ENCODE measurements around the gene MRPL40.

Gene MRPL40

DNA sequence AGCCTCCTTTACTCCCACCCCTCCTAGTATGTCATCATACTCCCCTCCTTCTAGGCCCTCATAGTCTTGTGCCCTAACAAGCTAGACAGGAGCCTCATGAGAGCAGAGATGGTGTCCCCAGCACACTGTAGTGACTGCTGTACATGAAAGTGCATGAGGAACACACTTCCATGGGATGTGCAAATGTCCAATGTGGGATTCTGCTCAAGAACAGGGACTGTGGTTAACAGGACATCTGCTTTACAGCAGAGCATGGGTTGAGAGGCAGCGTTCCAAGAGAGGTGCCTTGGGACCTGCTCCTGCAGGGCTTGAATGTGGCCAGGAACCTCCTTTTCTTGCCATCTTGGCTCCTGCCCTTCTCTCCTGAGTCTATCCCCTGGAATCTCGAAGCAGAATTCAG lies 46.1 kb upstream of the MRPL40 start:
- H3K4me1 ChIP-seq (ENCODE audit: low read length), result no peaks in the 10 kb centered on the region
- no peaks in the 10 kb centered on the region for H3K9me3 ChIP-seq (replicated peaks; ENCODE audit: insufficient read depth, low read length)
- H3K4me2 ChIP-seq (ENCODE audit: low read depth, low read length), result no peak overlapping the region
- no peaks in the 10 kb centered on the region for H4K20me1 ChIP-seq (ENCODE audit: insufficient read depth, low read length)
- TF ChIP-seq, protein P1, sequence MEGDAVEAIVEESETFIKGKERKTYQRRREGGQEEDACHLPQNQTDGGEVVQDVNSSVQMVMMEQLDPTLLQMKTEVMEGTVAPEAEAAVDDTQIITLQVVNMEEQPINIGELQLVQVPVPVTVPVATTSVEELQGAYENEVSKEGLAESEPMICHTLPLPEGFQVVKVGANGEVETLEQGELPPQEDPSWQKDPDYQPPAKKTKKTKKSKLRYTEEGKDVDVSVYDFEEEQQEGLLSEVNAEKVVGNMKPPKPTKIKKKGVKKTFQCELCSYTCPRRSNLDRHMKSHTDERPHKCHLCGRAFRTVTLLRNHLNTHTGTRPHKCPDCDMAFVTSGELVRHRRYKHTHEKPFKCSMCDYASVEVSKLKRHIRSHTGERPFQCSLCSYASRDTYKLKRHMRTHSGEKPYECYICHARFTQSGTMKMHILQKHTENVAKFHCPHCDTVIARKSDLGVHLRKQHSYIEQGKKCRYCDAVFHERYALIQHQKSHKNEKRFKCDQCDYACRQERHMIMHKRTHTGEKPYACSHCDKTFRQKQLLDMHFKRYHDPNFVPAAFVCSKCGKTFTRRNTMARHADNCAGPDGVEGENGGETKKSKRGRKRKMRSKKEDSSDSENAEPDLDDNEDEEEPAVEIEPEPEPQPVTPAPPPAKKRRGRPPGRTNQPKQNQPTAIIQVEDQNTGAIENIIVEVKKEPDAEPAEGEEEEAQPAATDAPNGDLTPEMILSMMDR (IDR thresholded peaks at IDR 0.05; ENCODE audit: low read length), result no peak
- TF ChIP-seq EZH2phosphoT487 (IDR thresholded peaks at IDR 0.05; ENCODE audit: low read length) (no peak), EZH2 (optimal IDR thresholded peaks at IDR 0.05; ENCODE audit: low read depth, low read length) (no peak)
- no peak overlapping the region for H3K9ac ChIP-seq (ENCODE audit: low read length)
- H3K27me3 ChIP-seq (replicated peaks; ENCODE audit: insufficient read depth, low read length), result no peaks in the 10 kb centered on the region
- no peak overlapping the region for H2AFZ ChIP-seq (ENCODE audit: low read length)
- no peaks in the 10 kb centered on the region for H3K79me2 ChIP-seq (ENCODE audit: low read length)
- H3K36me3 ChIP-seq (replicated peaks; ENCODE audit: insufficient read depth, low read length), result peaks cover 30% of the 10 kb centered on the region; the same call in 1 of the 2 replicates
- no peak overlapping the region for H3K27ac ChIP-seq (ENCODE audit: low read length)
- no peaks in the 10 kb centered on the region for H3K9me2 ChIP-seq (replicated peaks; ENCODE audit: insufficient read depth, low read length)
- no peak overlapping the region for H3K4me3 ChIP-seq (ENCODE audit: low read length)
- DNase-seq, result no peak
- H3F3A ChIP-seq (ENCODE audit: insufficient read depth, low read length), result 0 out of 2 replicates have a peak, but pooled peaks cover 3% of the 10 kb centered on the region

DNA sequence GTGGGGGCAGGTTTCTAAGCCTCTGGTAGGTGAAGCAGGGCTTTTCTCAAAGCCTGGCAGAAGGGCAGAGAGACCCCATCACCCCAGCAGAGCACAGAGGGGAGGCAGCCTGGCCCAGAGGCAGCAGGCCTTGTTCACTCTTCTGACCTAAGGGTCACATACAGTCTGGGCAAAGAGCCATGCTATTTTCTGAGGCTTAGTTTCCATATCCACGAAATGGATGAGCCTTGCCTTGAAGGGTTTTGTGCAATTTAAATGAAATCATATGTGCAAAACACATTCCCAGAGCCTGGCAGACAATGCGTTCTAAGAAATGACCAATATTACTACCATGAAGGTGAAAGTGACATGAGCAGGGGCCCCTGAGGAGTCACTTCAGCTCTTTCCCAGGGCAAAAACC lies 45.3 kb upstream of the MRPL40 start:
- H3K9ac ChIP-seq (ENCODE audit: low read length), result no peak overlapping the region
- no peaks in the 10 kb centered on the region for H4K20me1 ChIP-seq (ENCODE audit: insufficient read depth, low read length)
- no peaks in the 10 kb centered on the region for H3K27me3 ChIP-seq (replicated peaks; ENCODE audit: insufficient read depth, low read length)
- 0 out of 2 replicates have a peak, but pooled peaks cover 3% of the 10 kb centered on the region for H3F3A ChIP-seq (ENCODE audit: insufficient read depth, low read length)
- no peaks in the 10 kb centered on the region for H3K79me2 ChIP-seq (ENCODE audit: low read length)
- DNase-seq, result no peak
- no peak for TF ChIP-seq EZH2 (optimal IDR thresholded peaks at IDR 0.05; ENCODE audit: low read depth, low read length)
- no peak for TF ChIP-seq EZH2phosphoT487 (IDR thresholded peaks at IDR 0.05; ENCODE audit: low read length)
- TF ChIP-seq, protein P1 (IDR thresholded peaks at IDR 0.05; ENCODE audit: low read length), result no peak
- no peaks in the 10 kb centered on the region for H3K4me1 ChIP-seq (ENCODE audit: low read length)
- no peaks in the 10 kb centered on the region for H3K9me3 ChIP-seq (replicated peaks; ENCODE audit: insufficient read depth, low read length)
- H3K36me3 ChIP-seq (replicated peaks; ENCODE audit: insufficient read depth, low read length), result peaks cover 25% of the 10 kb centered on the region; the same call in 1 of the 2 replicates
- H3K4me3 ChIP-seq (ENCODE audit: low read length), result no peak overlapping the region
- no peak overlapping the region for H3K4me2 ChIP-seq (ENCODE audit: low read depth, low read length)
- H2AFZ ChIP-seq (ENCODE audit: low read length), result no peak overlapping the region
- H3K27ac ChIP-seq (ENCODE audit: low read length), result no peak overlapping the region
- H3K9me2 ChIP-seq (replicated peaks; ENCODE audit: insufficient read depth, low read length), result no peaks in the 10 kb centered on the region

DNA sequence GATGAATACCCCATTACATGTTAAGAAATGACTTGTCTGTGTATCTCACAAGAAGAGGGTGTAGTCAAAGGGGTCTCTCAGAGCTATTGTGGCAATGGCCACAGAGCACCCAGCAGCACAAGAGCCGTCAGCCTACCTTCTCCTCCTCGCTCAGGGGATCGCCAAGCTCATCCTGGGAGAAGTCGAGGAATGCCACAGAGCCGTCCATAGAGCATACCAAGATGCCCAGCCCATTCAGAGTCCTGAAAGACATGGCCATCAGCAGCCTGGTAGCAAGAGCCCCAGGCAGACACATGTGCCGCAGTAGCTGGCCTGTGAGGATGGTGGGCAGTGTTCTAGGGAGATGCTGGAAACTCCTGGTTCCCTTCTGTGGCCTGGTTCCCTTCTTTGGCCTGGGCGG lies 44.8 kb upstream of the MRPL40 start:
- H3K4me3 ChIP-seq (ENCODE audit: low read length), result no peak overlapping the region
- no peaks in the 10 kb centered on the region for H3K9me2 ChIP-seq (replicated peaks; ENCODE audit: insufficient read depth, low read length)
- no peaks in the 10 kb centered on the region for H3K27me3 ChIP-seq (replicated peaks; ENCODE audit: insufficient read depth, low read length)
- no peaks in the 10 kb centered on the region for H3K4me1 ChIP-seq (ENCODE audit: low read length)
- H3F3A ChIP-seq (ENCODE audit: insufficient read depth, low read length), result 0 out of 2 replicates have a peak, but pooled peaks cover 3% of the 10 kb centered on the region
- peaks cover 22% of the 10 kb centered on the region; the same call in 1 of the 2 replicates for H3K36me3 ChIP-seq (replicated peaks; ENCODE audit: insufficient read depth, low read length)
- H3K9ac ChIP-seq (ENCODE audit: low read length), result no peak overlapping the region
- H3K4me2 ChIP-seq (ENCODE audit: low read depth, low read length), result no peak overlapping the region
- peaks cover 2% of the 10 kb centered on the region; the same call in 1 of the 2 replicates for H3K79me2 ChIP-seq (ENCODE audit: low read length)
- no peak for DNase-seq
- no peak for TF ChIP-seq EZH2phosphoT487 (IDR thresholded peaks at IDR 0.05; ENCODE audit: low read length)
- TF ChIP-seq EZH2 (optimal IDR thresholded peaks at IDR 0.05; ENCODE audit: low read depth, low read length), result no peak
- TF ChIP-seq, protein P1 (IDR thresholded peaks at IDR 0.05; ENCODE audit: low read length), result no peak
- H3K27ac ChIP-seq (ENCODE audit: low read length), result no peak overlapping the region
- H4K20me1 ChIP-seq (ENCODE audit: insufficient read depth, low read length), result no peaks in the 10 kb centered on the region
- H3K9me3 ChIP-seq (replicated peaks; ENCODE audit: insufficient read depth, low read length), result no peaks in the 10 kb centered on the region
- H2AFZ ChIP-seq (ENCODE audit: low read length), result no peak overlapping the region

Data from MM.1S (cell line).